ENCODE results near the gene TCF19.

DNA sequence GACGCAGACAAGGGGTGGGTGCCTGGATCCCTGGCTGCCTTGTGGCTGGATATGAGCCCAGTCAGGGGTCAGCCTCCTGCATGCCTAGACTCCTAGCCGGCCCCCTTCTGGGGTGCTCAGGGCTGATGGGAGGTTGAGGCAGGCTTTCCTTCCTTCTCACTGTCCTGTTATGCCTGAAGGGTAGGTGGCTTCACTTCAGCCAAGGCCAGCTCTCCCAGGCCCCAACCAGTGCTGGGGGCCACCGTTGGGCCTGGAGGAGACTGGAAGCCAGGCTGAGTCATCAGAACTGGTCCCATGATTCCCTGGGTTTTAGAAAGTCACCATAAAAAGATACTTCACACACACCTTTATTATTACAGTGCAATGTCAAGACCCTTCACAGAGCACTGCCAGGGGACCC is 15.0 kb downstream of the TCF19 start:
- TF ChIP-seq POLR2AphosphoS5 (IDR thresholded peaks at IDR 0.05) (no peak), EP300 (conservative IDR thresholded peaks at IDR 0.05; ENCODE audit: poor library complexity, severe bottlenecking) (no peak), MXI1 (conservative IDR thresholded peaks at IDR 0.05; ENCODE audit: poor library complexity, severe bottlenecking) (no peak), EZH2 (IDR thresholded peaks at IDR 0.05; ENCODE audit: borderline replicate concordance, insufficient read depth, low read length, poor library complexity, severe bottlenecking) (no peak), TAF1 (IDR thresholded peaks at IDR 0.05; ENCODE audit: low read depth) (no peak), RAD21 (conservative IDR thresholded peaks at IDR 0.05) (no peak)
- TF ChIP-seq, protein P1, sequence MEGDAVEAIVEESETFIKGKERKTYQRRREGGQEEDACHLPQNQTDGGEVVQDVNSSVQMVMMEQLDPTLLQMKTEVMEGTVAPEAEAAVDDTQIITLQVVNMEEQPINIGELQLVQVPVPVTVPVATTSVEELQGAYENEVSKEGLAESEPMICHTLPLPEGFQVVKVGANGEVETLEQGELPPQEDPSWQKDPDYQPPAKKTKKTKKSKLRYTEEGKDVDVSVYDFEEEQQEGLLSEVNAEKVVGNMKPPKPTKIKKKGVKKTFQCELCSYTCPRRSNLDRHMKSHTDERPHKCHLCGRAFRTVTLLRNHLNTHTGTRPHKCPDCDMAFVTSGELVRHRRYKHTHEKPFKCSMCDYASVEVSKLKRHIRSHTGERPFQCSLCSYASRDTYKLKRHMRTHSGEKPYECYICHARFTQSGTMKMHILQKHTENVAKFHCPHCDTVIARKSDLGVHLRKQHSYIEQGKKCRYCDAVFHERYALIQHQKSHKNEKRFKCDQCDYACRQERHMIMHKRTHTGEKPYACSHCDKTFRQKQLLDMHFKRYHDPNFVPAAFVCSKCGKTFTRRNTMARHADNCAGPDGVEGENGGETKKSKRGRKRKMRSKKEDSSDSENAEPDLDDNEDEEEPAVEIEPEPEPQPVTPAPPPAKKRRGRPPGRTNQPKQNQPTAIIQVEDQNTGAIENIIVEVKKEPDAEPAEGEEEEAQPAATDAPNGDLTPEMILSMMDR (IDR thresholded peaks at IDR 0.05; ENCODE audit: poor library complexity, severe bottlenecking) = no peak
- TF ChIP-seq, protein P2, sequence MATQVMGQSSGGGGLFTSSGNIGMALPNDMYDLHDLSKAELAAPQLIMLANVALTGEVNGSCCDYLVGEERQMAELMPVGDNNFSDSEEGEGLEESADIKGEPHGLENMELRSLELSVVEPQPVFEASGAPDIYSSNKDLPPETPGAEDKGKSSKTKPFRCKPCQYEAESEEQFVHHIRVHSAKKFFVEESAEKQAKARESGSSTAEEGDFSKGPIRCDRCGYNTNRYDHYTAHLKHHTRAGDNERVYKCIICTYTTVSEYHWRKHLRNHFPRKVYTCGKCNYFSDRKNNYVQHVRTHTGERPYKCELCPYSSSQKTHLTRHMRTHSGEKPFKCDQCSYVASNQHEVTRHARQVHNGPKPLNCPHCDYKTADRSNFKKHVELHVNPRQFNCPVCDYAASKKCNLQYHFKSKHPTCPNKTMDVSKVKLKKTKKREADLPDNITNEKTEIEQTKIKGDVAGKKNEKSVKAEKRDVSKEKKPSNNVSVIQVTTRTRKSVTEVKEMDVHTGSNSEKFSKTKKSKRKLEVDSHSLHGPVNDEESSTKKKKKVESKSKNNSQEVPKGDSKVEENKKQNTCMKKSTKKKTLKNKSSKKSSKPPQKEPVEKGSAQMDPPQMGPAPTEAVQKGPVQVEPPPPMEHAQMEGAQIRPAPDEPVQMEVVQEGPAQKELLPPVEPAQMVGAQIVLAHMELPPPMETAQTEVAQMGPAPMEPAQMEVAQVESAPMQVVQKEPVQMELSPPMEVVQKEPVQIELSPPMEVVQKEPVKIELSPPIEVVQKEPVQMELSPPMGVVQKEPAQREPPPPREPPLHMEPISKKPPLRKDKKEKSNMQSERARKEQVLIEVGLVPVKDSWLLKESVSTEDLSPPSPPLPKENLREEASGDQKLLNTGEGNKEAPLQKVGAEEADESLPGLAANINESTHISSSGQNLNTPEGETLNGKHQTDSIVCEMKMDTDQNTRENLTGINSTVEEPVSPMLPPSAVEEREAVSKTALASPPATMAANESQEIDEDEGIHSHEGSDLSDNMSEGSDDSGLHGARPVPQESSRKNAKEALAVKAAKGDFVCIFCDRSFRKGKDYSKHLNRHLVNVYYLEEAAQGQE (IDR thresholded peaks at IDR 0.05; ENCODE audit: borderline replicate concordance) = no peak
